ENCODE measurements around the gene SGO1.

The SGO1 gene

DNA sequence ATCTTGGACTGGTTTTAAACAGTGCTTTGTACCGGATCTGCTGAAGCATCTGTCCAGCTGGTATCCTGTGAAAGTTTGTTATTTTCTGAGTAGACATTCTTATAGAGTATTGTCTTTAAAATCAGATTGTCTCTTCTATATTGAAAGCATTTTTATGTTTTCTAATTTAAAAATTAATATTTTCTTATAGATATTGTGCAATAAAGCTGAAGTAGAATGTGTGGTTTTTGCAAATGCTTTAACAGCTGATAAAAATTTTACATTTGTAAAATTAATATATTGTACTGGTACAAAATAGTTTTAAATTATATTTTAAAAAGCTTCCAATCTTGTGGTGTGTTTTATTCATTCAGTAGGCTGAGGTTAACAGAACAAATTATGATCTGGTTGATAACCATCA, 31.9 kb downstream of the SGO1 start:
- no peak for DNase-seq

DNA sequence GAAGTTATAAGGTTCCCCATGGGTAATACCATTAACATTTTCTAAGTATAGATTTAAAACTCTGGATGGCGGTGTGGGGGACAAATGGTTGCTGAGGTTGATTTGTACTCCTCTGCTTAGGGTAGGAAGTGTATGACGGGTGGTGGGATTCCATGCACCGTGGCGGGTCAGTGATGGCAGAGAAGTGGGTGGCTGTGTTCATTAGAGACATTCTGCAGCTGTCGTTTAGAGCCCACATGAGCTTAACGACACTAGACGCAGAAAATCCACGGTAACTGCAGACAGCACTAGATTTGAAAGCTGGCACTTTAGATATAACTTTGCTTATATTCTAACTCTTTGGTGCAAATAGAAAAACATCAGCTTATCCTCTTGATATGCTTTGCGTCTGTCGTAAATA, 37.5 kb downstream of the SGO1 start:
- no peak for DNase-seq

DNA sequence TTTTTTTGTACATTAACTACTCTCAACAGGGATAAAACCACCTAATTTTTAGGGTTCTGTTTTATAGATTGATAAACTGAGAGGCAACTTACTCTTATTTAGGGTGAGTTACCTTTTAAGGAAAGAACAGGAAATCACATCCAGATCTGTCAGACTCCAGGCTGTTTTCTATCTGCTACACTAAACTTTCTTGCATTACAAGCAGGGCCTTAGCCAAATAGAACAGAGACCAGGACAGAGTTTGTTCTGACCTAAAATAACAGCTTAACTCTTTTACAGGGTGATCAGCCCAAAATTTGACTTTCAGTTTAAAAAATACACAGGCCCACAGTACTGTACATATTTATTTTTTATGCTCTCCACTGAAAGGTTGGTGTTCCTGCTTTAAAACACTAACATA, 38.6 kb downstream of the SGO1 start:
- no peak for DNase-seq

DNA sequence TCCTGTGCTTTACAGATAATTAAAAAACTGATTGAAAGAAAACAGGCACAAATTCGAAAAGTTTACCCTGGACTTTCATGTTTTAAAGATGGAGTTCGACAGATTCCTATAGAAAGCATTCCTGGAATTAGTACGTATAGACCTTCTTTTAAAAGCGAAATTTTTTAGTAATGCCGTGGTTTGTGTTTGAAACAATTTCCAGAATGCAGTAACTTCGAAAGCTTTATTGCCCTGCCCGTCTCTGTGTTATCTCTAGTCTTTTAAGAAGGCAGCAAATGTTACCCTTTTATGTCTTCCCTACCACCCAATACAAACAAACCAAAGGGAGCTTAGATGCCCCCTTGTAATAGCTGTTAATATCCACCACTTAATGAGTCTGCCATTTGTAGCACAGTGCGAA, 39.7 kb downstream of the SGO1 start:
- no peak for DNase-seq

DNA sequence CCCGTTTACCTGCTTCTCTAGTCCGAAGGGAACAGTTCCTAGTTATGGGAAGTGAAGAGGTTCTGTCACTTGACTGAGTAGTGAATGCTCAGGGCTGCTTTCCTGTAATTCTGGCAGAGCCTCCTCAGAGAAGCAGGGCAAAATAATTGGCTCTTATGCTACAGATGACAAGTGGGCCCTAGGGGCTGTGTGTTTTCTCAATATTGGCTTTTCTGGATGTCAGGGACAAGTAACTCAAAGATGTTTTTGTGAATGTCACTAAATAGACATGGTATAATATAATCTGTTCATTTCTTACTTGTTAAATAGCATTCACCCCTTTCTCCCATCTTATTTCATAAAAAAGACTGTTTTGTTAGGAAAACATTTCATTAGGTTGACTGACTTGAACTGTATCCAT, 40.1 kb downstream of the SGO1 start:
- no peak for DNase-seq

DNA sequence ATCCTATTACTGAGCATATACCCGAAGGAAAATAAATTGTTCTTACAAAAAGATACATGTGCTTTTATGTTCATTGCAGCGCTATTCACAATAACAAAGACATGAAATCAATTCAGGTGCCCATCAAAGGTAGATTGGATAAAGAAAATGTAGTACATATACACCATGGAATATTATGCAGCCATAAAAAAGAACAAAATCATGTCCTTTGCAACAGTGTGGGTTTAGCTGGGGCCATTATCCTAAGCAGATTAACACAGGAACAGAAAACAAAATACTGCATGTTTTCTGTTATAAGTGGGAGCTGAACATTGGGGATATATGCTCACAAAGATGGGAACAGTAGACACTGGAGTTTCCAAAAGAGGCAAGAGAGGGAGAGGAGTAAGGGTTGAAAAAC, 42.5 kb downstream of the SGO1 start:
- DNase-seq, result no peak

DNA sequence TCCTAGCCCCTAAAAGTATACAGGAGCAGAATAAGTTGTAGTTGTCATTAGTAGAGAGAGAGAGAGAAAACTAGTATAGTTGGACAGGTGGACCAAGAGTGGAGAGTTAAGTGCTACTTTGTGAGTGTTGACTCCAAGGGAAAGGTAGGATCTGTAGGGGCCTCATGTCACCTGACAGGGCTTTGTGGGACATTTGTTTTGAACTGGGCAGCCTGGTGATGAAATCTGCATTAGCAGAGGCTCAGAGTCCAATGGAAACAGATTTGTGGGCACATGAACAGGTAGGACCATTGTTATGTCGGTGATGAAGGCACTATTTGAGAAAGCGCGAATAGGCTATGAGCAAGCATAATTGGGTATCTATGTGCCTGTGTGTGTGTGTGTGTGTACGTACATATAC, 43.5 kb downstream of the SGO1 start:
- no peak for DNase-seq

DNA sequence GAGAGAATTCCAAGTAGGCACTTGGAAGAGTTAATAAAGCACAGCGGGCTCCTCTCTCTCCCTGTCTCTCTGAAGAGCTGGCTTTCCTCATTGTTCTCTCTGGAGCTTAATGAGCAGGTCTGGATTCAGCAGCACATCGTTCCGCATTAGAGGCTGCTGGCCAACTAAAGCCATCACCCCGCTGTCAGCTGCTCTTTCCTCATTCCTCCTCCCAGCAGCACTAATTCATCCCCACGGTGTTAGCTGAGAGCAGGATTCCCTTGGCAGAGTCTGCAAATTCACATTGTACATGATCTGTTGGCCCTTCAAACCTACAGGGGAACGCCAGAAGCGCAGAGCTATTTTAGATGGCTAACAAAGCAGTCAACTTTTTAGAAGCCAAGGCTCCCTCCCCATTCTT, 44.2 kb downstream of the SGO1 start:
- peak; percentile 91 for DNase-seq

DNA sequence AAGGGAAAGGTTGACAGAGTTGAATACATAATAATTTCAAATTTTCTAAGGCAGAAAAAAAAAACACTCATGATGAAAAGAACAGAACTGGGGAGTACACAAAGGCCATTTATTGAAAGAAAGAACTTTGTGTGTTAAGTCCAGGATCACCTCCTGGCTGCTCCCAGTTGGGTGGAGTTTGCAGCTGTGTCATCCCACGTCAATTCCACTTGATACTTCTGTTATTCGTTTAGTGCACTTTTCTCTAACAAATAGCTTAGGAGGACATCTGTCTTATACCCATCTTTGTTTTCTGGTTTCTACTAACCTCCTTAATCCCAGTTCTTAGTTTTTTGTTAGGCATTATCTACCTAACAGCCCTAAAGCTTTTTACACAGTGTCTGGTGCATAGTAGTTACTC, 44.7 kb downstream of the SGO1 start:
- peak; percentile 68 for DNase-seq

DNA sequence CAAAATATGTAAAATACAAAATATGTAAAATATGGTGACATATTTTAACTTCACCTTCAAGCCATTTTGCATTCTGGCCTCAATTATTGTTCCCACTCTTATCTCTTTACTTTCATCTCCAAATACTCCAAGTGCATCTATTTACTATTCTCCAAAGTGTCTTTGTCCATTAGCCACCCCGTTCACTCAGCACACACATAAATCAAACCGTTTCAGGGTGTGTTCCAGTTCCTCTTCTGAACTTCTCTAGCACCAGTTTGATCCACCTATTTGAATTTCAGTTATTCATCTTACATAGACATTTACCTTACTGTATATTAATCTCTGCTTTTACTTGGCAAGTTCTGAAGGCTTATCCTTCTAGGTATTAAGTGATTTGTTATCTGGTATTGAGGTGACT, 45.1 kb downstream of the SGO1 start:
- DNase-seq, result no peak

DNA sequence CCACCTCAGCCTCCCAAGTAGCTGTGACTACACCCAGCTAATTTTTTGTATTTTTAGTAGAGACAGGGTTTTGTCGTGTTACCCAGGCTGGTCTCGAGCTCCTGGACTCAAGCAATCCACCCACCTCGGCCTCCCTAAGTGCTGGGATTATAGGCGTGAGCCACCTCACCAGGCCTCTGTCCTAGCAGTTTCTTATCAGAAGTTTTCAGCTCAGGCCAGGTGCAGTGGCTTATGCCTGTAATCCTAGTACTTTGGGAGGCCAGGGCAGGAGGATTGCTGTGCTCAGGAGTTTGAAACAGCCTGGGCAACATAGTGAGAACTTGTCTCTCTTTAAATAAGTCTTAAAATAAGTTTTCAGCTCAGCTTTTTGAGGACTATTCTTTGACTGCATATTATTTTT, 48.4 kb downstream of the SGO1 start:
- no peak for DNase-seq

DNA sequence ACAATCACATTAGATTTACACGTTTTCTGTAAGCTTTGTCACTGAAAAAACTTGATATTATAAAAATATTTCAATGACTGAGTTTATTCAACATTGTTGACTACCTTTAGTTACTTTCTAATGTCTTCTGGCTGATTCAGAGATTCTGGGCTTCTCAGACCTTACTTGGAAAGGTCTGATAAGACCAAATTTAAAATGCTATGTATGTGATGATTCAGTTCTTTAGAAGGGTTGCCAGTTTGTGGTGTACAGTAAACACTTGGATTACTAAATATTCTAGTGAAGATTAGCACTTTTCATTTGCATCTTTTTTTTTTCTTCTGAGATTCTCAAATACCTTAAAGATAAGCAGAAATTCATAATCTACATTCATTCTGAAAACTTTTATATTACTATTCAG, 49.8 kb downstream of the SGO1 start:
- DNase-seq, result no peak

DNA sequence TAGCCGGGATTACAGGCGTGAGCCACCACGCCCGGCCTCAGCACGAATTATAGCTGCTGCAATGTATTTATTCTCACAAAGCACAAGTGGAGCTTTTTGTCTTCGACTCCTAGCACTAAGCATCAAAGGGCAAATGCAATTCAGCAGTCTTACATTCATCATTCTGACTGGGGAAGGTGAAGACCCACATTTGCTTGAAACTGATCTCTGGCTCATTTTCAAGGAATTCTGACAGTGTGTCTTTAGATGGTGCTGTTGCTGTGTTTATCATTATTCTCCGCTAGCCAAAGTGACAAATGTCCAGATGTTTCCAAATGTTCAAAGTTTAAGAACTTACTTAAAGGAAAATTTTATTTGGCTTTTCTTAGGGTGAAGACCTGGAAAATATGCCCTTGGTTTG, 55.9 kb downstream of the SGO1 start:
- no peak for DNase-seq

DNA sequence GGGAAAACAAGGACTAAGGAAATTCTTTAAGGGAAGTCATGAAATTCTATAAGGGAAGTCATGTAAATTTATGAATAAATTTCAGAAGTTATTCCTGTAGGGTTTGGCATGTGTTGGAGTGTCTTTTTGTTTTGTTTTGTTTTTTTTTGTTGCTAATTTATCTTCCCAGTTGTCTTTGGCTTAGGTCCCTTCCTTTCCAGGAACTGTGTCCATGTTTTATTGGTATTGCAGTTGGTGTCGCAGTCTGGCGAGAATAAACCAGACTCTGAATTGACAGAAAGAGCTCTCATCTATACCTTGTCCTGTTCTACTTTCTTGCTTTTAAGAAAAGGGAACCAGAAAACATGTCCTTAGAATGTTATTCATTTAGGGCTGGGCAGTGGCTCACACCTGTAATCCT, 57.6 kb downstream of the SGO1 start:
- no peak for DNase-seq

DNA sequence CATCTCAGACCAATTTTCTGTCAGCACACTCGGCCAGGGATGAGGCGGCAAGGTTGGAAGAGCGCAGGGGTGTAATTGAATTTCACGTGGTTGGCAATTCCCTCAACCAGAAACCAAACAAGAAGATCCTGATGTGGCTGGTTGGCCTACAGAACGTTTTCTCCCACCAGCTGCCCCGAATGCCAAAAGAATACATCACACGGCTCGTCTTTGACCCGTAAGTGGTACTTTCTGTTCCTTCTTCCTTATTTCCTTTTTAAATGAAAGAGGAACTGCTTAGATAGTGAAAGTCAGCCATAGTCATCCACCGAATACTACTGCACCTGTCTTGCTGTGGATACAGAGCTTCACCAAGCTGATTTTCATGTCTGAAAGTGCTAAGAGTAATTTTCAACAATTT, 60.1 kb downstream of the SGO1 start:
- DNase-seq, result peak; percentile 42

DNA sequence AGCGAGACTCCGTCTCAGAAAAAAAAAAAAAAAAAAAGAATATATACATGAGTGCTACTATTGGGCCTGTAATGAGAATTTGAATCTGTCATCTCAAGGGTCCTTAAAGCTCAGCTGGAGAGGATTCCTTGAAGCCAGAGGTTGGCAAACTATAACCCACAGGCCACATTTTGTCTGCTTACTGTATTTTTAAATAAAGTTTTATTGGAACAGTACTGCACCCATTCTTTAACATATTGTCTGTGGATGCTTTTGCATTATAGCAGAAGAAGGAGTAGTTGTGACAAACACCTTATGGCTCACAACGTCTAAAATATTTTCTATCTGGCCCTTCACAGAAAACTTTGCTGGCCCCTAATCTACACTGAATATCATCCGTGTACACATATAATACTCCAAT, 60.7 kb downstream of the SGO1 start:
- no peak for DNase-seq

DNA sequence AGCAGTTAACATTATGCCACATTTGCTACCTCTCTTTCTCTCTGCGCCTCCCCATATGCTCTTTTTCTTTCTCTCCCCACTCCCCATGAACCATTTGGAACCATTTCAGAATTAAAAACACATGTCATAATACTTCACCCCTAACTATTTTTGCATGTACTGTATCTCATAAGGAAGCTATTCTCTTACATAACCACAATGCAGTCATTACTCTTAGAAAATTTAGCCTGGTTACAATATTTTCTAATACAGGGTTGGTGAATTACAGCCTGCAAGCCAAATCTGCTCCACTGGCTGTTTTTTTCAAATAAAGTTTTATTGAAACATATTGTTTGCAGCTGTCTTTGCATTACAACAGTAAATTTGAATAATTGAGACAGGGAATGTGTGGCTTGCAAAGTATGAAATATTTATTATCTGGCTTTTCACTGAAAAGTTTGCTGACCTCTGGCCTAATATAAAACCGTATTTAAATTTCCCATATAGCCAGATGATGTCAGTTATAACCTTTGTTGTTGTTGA, 62.8 kb downstream of the SGO1 start:
- no peak for DNase-seq

DNA sequence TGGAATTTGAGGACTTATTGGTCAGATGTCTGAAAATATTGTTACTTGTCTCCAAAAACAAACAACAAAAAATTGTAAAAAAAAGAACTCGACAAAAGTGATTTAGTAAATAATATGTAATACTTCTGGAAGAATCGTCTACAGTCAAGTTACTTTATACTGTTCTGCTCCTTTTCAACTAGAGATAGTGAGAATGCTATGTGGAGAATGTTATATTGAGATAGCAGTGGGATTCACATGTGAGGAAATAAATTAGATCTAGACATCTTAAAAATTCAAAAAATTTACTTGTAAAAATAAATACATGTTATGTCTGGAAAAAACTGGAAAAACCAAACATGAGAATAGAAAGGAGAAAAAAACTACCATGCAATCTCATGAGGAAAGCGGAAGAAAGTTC, 64.9 kb downstream of the SGO1 start:
- DNase-seq, result no peak

All from right hindlimb (tissue), 1 donor.